HG02943 (cell line): ENCODE measurements around the gene RAB2B.
"Not testable (repeated sequence)": the region's sequence is repeated elsewhere in the genome, so short reads cannot be mapped to it uniquely, and the experiment has no call there.

ENCODE experiments used
- ATAC-seq: cut with Tn5 transposase; IDR thresholded peaks from one replicate; pipeline ENCODE4 v1.9.1; 2021; ENCODE audit warnings: mild to moderate bottlenecking, low read depth, moderate library complexity; ENCODE audit not compliant: unreplicated experiment

Gene RAB2B

GRCh38 chr14:21494902-21495762 lies 18.4 kb upstream of the RAB2B start:
- no peak for ATAC-seq

GRCh38 chr14:21486640-21487087 lies 9.9 kb upstream of the RAB2B start:
- ATAC-seq, result no peak

GRCh38 chr14:21476523-21476924 lies 235 bp downstream of the RAB2B start:
- peak; percentile 36 for ATAC-seq

GRCh38 chr14:21475767-21476522 lies 814 bp downstream of the RAB2B start:
- ATAC-seq, result no peak

GRCh38 chr14:21467616-21468015 lies 9.1 kb downstream of the RAB2B start:
- no peak for ATAC-seq

- ATAC-seq, result peak; percentile 97
Observed at GRCh38 chr14:21455912-21456667, 20.7 kb downstream of the RAB2B start, which contains the start of gene CHD8. Gene CHD8 (minus strand): TSS chr14:21456123. CDS start chr14:21431643, 24,480 bp downstream.

GRCh38 chr14:21455592-21455911 lies 21.2 kb downstream of the RAB2B start:
- ATAC-seq, result no peak

- ATAC-seq, result no peak
Observed at GRCh38 chr14:21454843-21455544, 21.8 kb downstream of the RAB2B start.

GRCh38 chr14:21449899-21450216 lies 26.9 kb downstream of the RAB2B start:
- no peak for ATAC-seq

- not testable (repeated sequence) for ATAC-seq
Observed at GRCh38 chr14:21442657-21443056, 34.1 kb downstream of the RAB2B start.

GRCh38 chr14:21440859-21441258 lies 35.9 kb downstream of the RAB2B start:
- ATAC-seq, result no peak

- peak; percentile 98 for ATAC-seq
Observed at GRCh38 chr14:21437063-21437901, 39.5 kb downstream of the RAB2B start.

GRCh38 chr14:21436567-21437062 lies 40.1 kb downstream of the RAB2B start:
- ATAC-seq, result no peak

- ATAC-seq, result no peak
Observed at GRCh38 chr14:21431126-21431525, 45.6 kb downstream of the RAB2B start.

GRCh38 chr14:21428930-21429329 lies 47.8 kb downstream of the RAB2B start:
- no peak for ATAC-seq

- no peak for ATAC-seq
Observed at GRCh38 chr14:21426692-21427091, 50.1 kb downstream of the RAB2B start.

GRCh38 chr14:21419528-21419927 lies 57.2 kb downstream of the RAB2B start:
- ATAC-seq, result no peak

GRCh38 chr14:21415329-21415728 lies 61.4 kb downstream of the RAB2B start:
- ATAC-seq, result no peak

- ATAC-seq, result no peak
Observed at GRCh38 chr14:21414137-21414631, 62.6 kb downstream of the RAB2B start.
